ENCODE results near the gene PAWR.
"Not testable (repeated sequence)": the region's sequence is repeated elsewhere in the genome, so short reads cannot be mapped to it uniquely, and the experiment has no call there.

Gene PAWR

GRCh38 chr12:79686171-79686570, 4.6 kb downstream of the PAWR start:
- DNase-seq (ENCODE audit: low read depth) = no peak

DNA sequence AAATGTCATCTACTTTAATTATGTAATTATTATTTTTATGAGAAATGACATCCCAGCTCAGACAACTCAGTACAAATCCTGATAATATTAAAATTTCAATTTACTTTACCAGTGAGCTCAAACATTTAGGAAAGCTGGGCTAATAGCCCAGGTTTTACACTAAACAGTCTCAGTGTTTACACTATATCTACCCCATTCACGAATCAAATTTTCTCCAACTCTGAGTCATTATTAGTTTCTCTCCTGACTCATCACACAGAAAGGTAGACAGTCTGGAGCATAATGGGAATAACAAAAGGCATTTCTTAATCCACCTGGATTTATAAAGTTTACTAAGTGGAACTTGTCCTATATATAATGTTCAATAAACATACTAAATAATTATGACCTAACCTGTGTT, 5.7 kb downstream of the PAWR start:
- no peak for DNase-seq (ENCODE audit: low read depth)

DNA sequence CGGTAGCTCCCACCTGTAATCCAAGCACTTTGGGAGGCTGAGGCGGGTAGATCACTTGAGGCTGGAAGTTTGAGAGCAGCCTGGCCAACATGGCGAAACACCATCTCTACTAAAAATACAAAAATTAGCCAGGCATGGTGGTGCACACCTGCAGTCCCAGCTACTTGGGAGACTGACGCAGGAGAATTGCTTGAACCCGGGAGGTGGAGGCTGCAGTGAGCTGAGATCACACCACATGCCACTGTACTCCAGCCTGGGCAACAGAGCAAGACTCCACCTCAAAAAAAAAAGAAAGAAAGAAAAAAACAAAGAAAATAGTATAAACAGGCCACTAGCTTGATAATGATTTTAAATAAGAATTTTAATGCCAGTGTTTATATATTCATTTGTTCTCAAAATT, 6.4 kb downstream of the PAWR start:
- not testable (repeated sequence) for DNase-seq (ENCODE audit: low read depth)

GRCh38 chr12:79682593-79682992, 8.2 kb downstream of the PAWR start:
- DNase-seq (ENCODE audit: low read depth) = no peak

GRCh38 chr12:79681008-79681590, 9.7 kb downstream of the PAWR start:
- no peak for DNase-seq (ENCODE audit: low read depth)

DNA sequence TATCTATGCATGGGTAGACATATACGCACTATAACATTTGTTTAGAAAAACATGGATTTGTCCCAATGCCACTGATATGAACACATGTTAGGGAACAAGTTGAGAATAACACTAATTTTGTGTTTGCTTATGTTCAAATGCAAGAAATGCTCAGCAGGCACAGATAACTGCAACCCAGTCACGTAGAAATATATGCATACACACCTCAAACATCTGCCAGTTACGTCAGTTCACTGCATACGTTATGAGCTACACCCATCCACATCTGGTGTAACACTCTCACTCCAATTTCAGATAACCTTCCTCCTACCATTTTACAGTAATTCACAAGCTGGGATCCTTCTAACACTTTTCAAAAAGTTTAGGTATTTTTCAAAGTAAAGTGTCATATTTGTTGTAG, 10.7 kb downstream of the PAWR start:
- DNase-seq (ENCODE audit: low read depth) = no peak

DNA sequence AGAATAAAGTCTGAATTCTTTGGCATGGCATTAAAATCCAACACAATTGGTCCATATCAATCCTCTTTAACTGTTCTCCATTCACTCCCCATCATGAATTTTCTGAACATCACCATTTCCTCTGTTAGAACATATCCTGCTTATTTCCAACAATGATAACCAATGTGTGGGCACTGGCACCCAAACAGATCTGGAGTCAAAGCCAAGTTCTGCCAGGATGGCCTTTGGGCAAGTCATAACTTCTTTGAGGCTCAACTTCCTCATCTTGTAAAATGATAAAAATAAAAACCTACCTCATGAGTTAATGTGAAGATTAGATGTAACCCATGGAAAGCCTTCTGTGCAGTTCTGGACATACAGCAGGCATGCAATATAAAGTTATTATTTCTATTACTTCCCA, 12.5 kb downstream of the PAWR start:
- no peak for DNase-seq (ENCODE audit: low read depth)

DNA sequence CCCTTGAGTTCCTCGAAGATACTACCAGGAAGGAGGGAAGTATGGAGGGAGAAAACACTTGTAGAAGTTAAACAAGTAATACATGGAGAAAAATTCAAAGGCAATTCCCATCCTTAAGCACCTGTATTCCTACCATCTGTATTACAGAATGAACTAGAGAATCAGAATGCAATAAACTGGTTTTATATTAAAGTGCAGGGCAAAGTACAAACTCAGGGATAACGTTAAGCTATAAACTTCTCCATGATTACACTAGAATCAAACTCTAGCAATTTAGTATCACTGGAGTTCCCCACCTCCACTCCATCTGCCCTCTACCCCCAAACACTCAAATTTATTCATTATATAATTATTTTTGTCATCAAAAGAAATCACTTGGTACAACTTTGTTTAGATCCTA, 13.1 kb downstream of the PAWR start:
- no peak for DNase-seq (ENCODE audit: low read depth)

DNA sequence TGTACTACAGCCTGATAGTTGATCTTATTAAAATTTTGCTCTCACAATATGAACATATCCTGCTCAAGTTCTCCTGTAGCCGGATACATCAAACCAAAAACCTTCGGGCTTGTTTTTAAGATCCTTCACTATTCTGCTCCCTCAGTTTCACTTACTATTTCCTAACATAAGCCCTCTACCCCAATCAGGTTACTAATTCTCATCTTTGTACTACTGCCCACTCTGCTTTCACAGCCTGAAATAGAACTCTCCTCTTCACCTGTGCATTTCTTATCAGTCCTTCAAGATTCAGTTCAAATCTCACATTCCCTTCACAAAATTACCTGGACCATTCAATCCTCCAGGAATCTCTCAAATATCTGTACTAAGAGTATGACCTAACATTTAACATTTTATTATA, 14.2 kb downstream of the PAWR start:
- DNase-seq (ENCODE audit: low read depth) = no peak

GRCh38 chr12:79674629-79675028, 16.1 kb downstream of the PAWR start:
- no peak for DNase-seq (ENCODE audit: low read depth)

DNA sequence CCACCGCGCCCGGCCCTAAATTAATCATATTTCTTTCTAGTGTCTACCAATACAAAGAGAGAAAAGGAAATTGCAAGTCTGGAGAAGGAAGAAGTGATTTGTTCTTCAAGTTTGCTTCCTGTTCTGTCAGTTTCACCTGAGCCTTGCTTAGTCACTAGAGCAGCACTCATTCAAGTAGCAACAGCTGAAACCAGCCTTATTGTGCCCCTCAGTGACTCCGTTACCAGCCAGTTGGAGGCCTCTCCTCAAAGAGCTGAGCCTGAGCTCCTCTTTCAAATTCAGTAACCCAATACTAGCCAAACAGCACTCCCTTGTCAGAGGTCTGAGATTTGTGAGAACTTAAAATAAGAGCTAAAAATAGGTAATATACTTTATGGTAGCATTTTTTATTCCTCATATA, 17.4 kb downstream of the PAWR start:
- DNase-seq (ENCODE audit: low read depth) = no peak

- no peak for DNase-seq (ENCODE audit: low read depth)
Observed at GRCh38 chr12:79668113-79668512, 22.7 kb downstream of the PAWR start.

DNA sequence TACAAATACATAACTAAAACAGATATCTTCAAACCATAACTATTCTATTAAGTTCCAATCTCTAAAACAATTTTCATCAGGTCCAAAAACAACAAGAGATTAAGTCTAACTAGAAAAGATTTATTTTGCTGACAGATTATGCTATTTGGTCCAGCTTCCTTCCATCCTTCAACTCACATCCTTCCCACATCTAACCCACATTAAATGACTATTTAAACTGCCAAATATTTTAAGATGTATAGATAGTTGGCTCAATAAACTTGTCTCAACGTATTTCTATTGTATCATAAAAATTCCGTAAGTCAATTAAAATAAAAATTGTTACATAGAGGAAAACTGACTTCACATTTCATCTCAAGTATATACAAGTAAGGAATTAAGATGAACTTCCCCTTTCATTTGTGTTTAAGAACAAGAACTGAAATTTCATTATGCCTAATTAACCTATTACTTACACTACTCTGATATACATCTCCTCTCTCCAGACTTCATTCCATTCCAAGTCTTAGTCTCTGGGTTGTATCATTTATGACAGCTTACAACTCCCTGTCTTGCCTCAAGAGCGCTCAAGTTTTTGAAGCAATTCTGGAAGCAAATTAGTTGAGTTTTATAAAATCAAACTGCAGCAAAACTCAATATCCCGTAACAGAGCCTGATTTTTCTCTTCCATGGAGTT, 25.4 kb downstream of the PAWR start:
- no peak for DNase-seq (ENCODE audit: low read depth)

GRCh38 chr12:79664518-79664917, 26.2 kb downstream of the PAWR start:
- DNase-seq (ENCODE audit: low read depth) = no peak

DNA sequence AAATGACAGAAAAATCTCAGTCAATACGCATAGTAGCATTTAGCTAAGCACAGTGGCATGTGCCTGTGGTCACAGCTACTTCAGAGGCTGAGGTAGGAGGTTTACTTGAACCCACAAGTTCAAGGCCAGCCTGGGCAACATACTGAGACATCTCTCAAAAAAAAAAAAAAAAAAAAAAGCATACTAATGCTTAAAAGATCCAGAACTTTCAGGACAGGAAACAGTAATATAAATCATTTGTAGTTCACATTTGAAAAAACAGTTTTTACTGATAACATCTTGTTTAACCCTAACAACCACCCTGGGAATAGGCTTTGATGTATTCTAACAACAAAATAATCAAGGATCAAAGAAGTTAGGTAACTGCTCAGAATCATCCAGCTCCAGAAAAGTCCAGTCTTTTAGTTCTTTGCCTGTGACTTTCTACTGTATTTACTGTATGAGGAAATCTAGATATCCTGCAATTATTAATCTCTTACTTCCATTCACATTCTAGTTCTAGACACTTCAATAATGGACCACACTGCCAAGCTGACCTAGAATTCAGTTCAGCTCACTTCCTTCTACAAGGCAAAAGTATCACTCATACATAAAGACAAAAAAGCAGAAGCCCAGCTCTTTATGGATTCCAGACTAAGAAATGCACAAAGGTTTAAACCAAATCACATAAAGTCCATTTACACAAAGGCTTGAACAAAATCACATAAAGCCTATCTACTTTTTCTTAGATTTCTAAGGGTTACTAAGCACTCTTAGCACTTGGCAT, 28.5 kb downstream of the PAWR start:
- no peak for DNase-seq (ENCODE audit: low read depth)

- DNase-seq (ENCODE audit: low read depth) = no peak
Observed at GRCh38 chr12:79661629-79662028, 29.1 kb downstream of the PAWR start.

DNA sequence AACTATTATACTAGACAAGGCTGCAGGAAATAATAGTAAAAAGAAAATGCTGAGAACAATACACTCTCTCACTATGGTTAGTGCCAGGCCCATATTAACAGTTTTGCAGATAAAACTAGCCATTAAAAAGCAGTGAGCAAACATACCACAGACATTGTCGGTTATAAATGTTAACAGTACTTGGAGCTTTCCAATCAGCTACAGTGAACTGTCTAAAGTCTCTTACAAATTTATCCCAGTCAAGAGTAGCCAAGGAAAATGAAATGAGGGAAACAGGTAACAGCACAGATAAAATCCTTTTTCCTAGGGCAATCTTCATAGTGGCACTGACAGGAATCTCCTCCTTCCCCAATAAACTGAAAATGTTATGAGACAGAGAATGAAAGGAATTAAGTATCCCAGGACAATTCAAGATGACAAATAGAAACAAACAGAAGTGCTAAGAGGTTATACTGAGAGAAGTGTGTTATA, 30.8 kb downstream of the PAWR start:
- DNase-seq (ENCODE audit: low read depth) = no peak

- no peak for DNase-seq (ENCODE audit: low read depth)
Observed at GRCh38 chr12:79658221-79658620, 32.5 kb downstream of the PAWR start.

- DNase-seq (ENCODE audit: low read depth) = no peak
Observed at GRCh38 chr12:79657136-79657535, 33.6 kb downstream of the PAWR start.

- DNase-seq (ENCODE audit: low read depth) = no peak
Observed at GRCh38 chr12:79655036-79655435, 35.7 kb downstream of the PAWR start.

DNA sequence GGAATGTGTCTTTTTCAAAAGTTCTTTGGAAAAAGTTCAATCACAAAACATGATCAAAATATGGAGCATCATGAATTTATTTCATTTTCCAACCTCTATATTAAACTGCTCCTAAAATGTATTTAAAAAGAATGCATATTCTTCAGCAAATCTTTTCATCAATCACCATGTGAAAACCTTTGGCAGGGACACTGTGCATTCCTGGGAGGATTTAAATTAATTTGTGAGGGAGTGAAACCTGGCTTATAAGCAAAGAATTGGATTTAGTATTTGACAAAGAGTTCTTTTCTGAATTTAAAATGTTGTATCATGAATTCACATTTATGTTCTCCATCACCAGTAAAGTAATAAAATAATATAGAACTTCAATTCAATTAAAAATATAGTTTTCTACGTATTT, 38.2 kb downstream of the PAWR start:
- DNase-seq (ENCODE audit: low read depth) = no peak

GRCh38 chr12:79650440-79650839, 40.3 kb downstream of the PAWR start:
- DNase-seq (ENCODE audit: low read depth) = no peak

GRCh38 chr12:79648881-79649280, 41.9 kb downstream of the PAWR start:
- DNase-seq (ENCODE audit: low read depth) = no peak

Measured in T-helper 22 cell (primary cell).